GM12878 (cell line): ENCODE measurements around the gene L3MBTL1. TPM values are rescaled to one million over a fixed set of nuclear protein-coding genes. Genes with fewer than 3 reads are reported as not detected.
"Not testable (repeated sequence)": the region's sequence is repeated elsewhere in the genome, so short reads cannot be mapped to it uniquely, and the experiment has no call there.

ENCODE experiments used
- ATAC-seq: fragments of 200-7000 bp; cut with Tn5 transposase; 3 replicates; pipeline ENCODE4 v1.9.1; 2020; ENCODE audit warnings: mild to moderate bottlenecking, moderate library complexity
- BruUV-seq: library from RNA; stranded (reverse); fragments of 400-500 nt; replicated peaks from 2 replicates; lab custom pipeline; 2021; lab: Mats Ljungman, UMichigan
- CTCF ChIA-PET: fragments of 300-600 bp; sonication (Branson Sonifier 250); formaldehyde crosslinking; extraction: SDS; loops from one replicate; lab custom pipeline; 2021; ENCODE audit warnings: inconsistent platforms; lab: Yijun Ruan, JAX
- POLR2A ChIA-PET: fragments of 350-600 bp; formaldehyde crosslinking; extraction: SDS; loops from one replicate; lab custom pipeline; 2021; ENCODE audit warnings: inconsistent platforms; lab: Charles Lee
- RAD21 ChIA-PET: fragments of 300-600 bp; sonication (Branson Sonifier 250); formaldehyde crosslinking; loops from one replicate; lab custom pipeline; 2023; ENCODE audit warnings: antibody characterized with exemption; ENCODE audit not compliant: unreplicated experiment; lab: Charles Lee
- SMC1A ChIA-PET: fragments of 300-600 bp; sonication (Branson Sonifier 250); formaldehyde crosslinking; loops from one replicate; lab custom pipeline; 2023; ENCODE audit not compliant: unreplicated experiment, uncharacterized antibody; lab: Charles Lee
- DNase-seq: peaks from one replicate; pipeline ENCODE4 v3.0.0-alpha.2; 2011; ENCODE audit warnings: low read depth, low spot score
- FAIRE-seq: peaks from 3 replicates; lab custom pipeline; 2011; peaks lifted over from hg19 to GRCh38; lab: Jason Lieb, UNC
- H2AFZ ChIP-seq: 2 replicates; pipeline ENCODE4 v1.6.0; 2011; ENCODE audit warnings: low read depth, low read length, control low read depth; ENCODE audit not compliant: control insufficient read depth
- H3K27ac ChIP-seq: 2 replicates; pipeline ENCODE4 v1.5.1; 2011; ENCODE audit warnings: control low read depth; ENCODE audit not compliant: control insufficient read depth, insufficient read depth
- H3K27me3 ChIP-seq, 2 experiments: replicated peaks in 1 of 2; 2 replicates each; pipeline versions ENCODE4 v1.6.0 to v1.6.1; 2011; ENCODE audit warnings: low read length in 1 of 2; ENCODE audit not compliant: control insufficient read depth in 2 of 2, insufficient read depth in 2 of 2
- H3K36me3 ChIP-seq, 2 experiments: 2 replicates each; pipeline ENCODE4 v1.5.1; 2011; ENCODE audit warnings: low read length in 1 of 2; ENCODE audit not compliant: control insufficient read depth in 2 of 2, insufficient read depth in 2 of 2
- H3K4me1 ChIP-seq: 2 replicates; pipeline ENCODE4 v1.6.1; 2011; ENCODE audit warnings: mild to moderate bottlenecking, low read length, moderate library complexity, mixed read lengths; ENCODE audit not compliant: control insufficient read depth, insufficient read depth
- H3K4me2 ChIP-seq: 2 replicates; pipeline ENCODE4 v1.6.0; 2011; ENCODE audit warnings: control low read depth; ENCODE audit not compliant: control insufficient read depth, insufficient read depth
- H3K4me3 ChIP-seq: fragments of 200-600 bp; sonication (generic); 2 replicates; pipeline ENCODE4 v1.5.1; 2016
- H3K79me2 ChIP-seq: 2 replicates; pipeline ENCODE4 v1.6.0; 2011; ENCODE audit warnings: low read length; ENCODE audit not compliant: control insufficient read depth, insufficient read depth
- H3K9ac ChIP-seq: 2 replicates; pipeline ENCODE4 v1.8.0; 2011; ENCODE audit warnings: low read length, control low read depth, mixed read lengths; ENCODE audit not compliant: control insufficient read depth, insufficient read depth
- H3K9me3 ChIP-seq: replicated peaks from 3 replicates; pipeline ENCODE4 v1.5.1; 2011; ENCODE audit warnings: mild to moderate bottlenecking, low read length; ENCODE audit not compliant: control insufficient read depth, insufficient read depth
- H4K20me1 ChIP-seq: 2 replicates; pipeline ENCODE4 v1.6.0; 2011; ENCODE audit not compliant: control insufficient read depth, insufficient read depth
- CBX5 ChIP-seq: sonication (generic); IDR thresholded peaks from 2 replicates; pipeline ENCODE4 v1.6.1; 2016; ENCODE audit warnings: low read depth, moderate library complexity, mild to moderate bottlenecking, inconsistent platforms
- HSF1 ChIP-seq: fragments of 150-350 bp; IDR thresholded peaks from 2 replicates; pipeline ENCODE4 v1.6.1; 2014; ENCODE audit warnings: mild to moderate bottlenecking, low read depth, low read length
- IKZF1 ChIP-seq: fragments of 450-650 bp; conservative IDR thresholded peaks from 2 replicates; pipeline ENCODE4 v1.6.1; 2017; ENCODE audit warnings: antibody characterized with exemption, mild to moderate bottlenecking
- PAX5 ChIP-seq: IDR thresholded peaks from 2 replicates; pipeline ENCODE4 v1.6.1; 2011; ENCODE audit warnings: low read depth, low read length, borderline replicate concordance
- POLR2AphosphoS5 ChIP-seq: IDR thresholded peaks from 2 replicates; pipeline ENCODE4 v1.6.1; 2011; ENCODE audit warnings: mild to moderate bottlenecking, low read length, inconsistent platforms
- RAD51 ChIP-seq: fragments of 450-650 bp; IDR thresholded peaks from 2 replicates; pipeline ENCODE4 v1.6.1; 2016; ENCODE audit warnings: moderate library complexity, mild to moderate bottlenecking, inconsistent platforms
- RELA ChIP-seq: fragments of 450-650 bp; IDR thresholded peaks from 2 replicates; pipeline ENCODE4 v1.8.0; 2014; ENCODE audit warnings: borderline replicate concordance; ENCODE audit not compliant: partially characterized antibody
- SIN3A ChIP-seq: IDR thresholded peaks from 2 replicates; pipeline ENCODE4 v1.6.1; 2012; ENCODE audit warnings: low read depth, low read length, improper control_type of control experiment
- USF2 ChIP-seq: IDR thresholded peaks from 2 replicates; pipeline ENCODE4 v1.6.1; 2011; ENCODE audit warnings: low read depth, low read length, improper control_type of control experiment, borderline replicate concordance
- ZBTB11 ChIP-seq: fragments of 450-650 bp; formaldehyde crosslinking; IDR thresholded peaks from 2 replicates; pipeline ENCODE4 v1.5.0; 2022; ENCODE audit warnings: mild to moderate bottlenecking, missing genetic modification characterization
- ZNF622 ChIP-seq: fragments of 450-650 bp; IDR thresholded peaks from 2 replicates; pipeline ENCODE4 v1.6.1; 2017; ENCODE audit warnings: mild to moderate bottlenecking, inconsistent platforms
- WGBS: methylation state at CpG from one replicate; pipeline ENCODE4 v1.1.6; 2016; ENCODE audit warnings: low lambda C conversion rate; ENCODE audit not compliant: insufficient replicate concordance, insufficient coverage; ENCODE audit errors: missing lambda C conversion rate; 5-methylcytosine and 5-hydroxymethylcytosine counted together
- in situ Hi-C: fragments of 300-500 bp; cut with MboI; formaldehyde crosslinking; loops from 9 replicates; pipeline ENCODE4 v1.14.3; 2018; ENCODE audit warnings: mixed read lengths
- intact Hi-C: fragments of 100-400 bp; cut with micrococcal nuclease; formaldehyde crosslinking; loops from one replicate; pipeline ENCODE4 v1.14.2; 2022; ENCODE audit not compliant: unreplicated experiment
- polyA plus RNA-seq, 11 experiments: library from polyadenylated mRNA; depleted of rRNA in 4 of 11; unstranded in 6 of 11; stranded (reverse) in 5 of 11; fragments of >200 nt; fragmentation: Nextera tagmentation in 4 of 11; fragmentation: Illumina TruSeq in 1 of 11; extraction: Ambion mirVana in 4 of 11; extraction: Trizol in 1 of 11; gene quantifications; 1 replicate in 1 of 11; 2 replicates in 10 of 11; pipeline versions ENCODE4 v1.2.1 to v1.2.3, GENCODE V29; 2011 to 2016; ENCODE audit warnings: inconsistent platforms in 2 of 11, missing spikeins in 2 of 11, low read depth in 1 of 11
- total RNA-seq, 4 experiments: library from RNA; depleted of rRNA in 3 of 4; stranded (reverse); fragments of >200 nt in 3 of 4; fragmentation: Illumina TruSeq in 1 of 4; extraction: Trizol in 1 of 4; gene quantifications; 2 replicates each; pipeline versions ENCODE4 v1.2.1 to v1.2.3, GENCODE V29; 2013 to 2021

The L3MBTL1 gene
- total and polyA plus RNA-seq, 10 of the 15 experiments (the other 5 are each of a cell fraction or from before 2014, with no cell fraction given), result 0.56 to 6.6 (median 3.9) TPM

- ATAC-seq (no peak), FAIRE-seq (no peak), DNase-seq (no peak)
- in situ Hi-C loops (no loop called here), intact Hi-C loops (no loop called here)
- Histone ChIP-seq H3K4me1 (peaks cover 5% of the 10 kb centered on the region; the same call in 1 of the 2 replicates), H2AFZ (no peak overlapping the region), H3K36me3 (no peaks in the 10 kb centered on the region), H3K27ac (no peak overlapping the region), H3K79me2 (no peaks in the 10 kb centered on the region), H4K20me1 (no peaks in the 10 kb centered on the region), H3K9me3 (no peaks in the 10 kb centered on the region), H3K4me3 (no peak overlapping the region), H3K27me3 (no peaks in the 10 kb centered on the region), H3K4me2 (no peak overlapping the region), H3K9ac (no peak overlapping the region)
- ChIA-PET CTCF (interaction anchor here (2.8 kb wide), 1 partner anchor 106 kb away, joined by 11 read pairs; no protein-coding TSS in a partner anchor), SMC1A (interaction anchor here (1.2 kb wide), 1 partner anchor 105 kb away, joined by 3 read pairs; no protein-coding TSS in a partner anchor), RAD21 (interaction anchor here (1.2 kb wide), 1 partner anchor 105 kb away, joined by 4 read pairs; no protein-coding TSS in a partner anchor), POLR2A (interaction anchor here (0.6 to 1.0 kb wide), 2 partner anchors 15 to 71 kb away, joined by 3 to 4 read pairs; no protein-coding TSS in a partner anchor)
- TF ChIP-seq CBX5, result no peak
- no peak for TF ChIP-seq SIN3A
- TF ChIP-seq HSF1, result no peak
- TF ChIP-seq RAD51, result no peak
- no peak for TF ChIP-seq POLR2AphosphoS5
- no peak for TF ChIP-seq IKZF1
- no peak for TF ChIP-seq ZBTB11 (CRISPR knock-in tag)
- TF ChIP-seq PAX5, result no peak
- no peak for TF ChIP-seq USF2
- TF ChIP-seq RELA, result no peak
- no peak for TF ChIP-seq ZNF622
- BruUV-seq, result no TSS peak
- 63% methylated on average over 2 of the region's 8 CpGs for WGBS
Observed at GRCh38 chr20:43586641-43587040, 79.1 kb downstream of the L3MBTL1 start.

- SMC1A ChIA-PET, result interaction anchor here (1.0 kb wide), 1 partner anchor 504 kb away, joined by 3 read pairs; no protein-coding TSS in a partner anchor
- H3K36me3 ChIP-seq, intact Hi-C loops, H3K27me3 ChIP-seq, H4K20me1 ChIP-seq, ATAC-seq, H3K4me2 ChIP-seq, H3K79me2 ChIP-seq, FAIRE-seq, in situ Hi-C loops, H2AFZ ChIP-seq, POLR2A ChIA-PET, H3K4me3 ChIP-seq, H3K27ac ChIP-seq, DNase-seq, H3K9ac ChIP-seq, RAD21 ChIA-PET, BruUV-seq, H3K4me1 ChIP-seq, H3K9me3 ChIP-seq, CTCF ChIA-PET: not testable (repeated sequence)
- 85% methylated on average over 10 of the region's 10 CpGs for WGBS
Observed at GRCh38 chr20:43588526-43588925, 81.0 kb downstream of the L3MBTL1 start.
